ENCODE data around the gene ZDHHC12.

ZDHHC12 gene

DNA sequence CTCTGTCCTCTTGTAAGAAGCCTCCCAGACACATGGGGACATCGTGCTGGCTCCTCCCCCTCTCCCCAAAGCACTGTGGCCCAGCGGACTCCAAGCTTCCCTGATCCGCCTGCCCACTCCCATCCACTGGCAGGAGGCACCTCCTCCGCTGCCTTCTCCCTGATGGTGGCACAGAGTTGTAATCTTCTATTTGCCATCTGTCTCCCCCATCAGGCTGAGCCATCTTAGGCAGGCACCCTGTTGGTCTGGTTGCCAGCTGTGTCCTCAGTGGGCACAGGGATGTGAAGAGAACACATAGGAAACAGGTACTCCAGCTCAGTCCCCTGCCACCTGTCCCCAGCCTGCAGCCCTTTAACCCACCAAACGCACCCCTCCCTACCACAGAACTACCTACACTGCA is 5.4 kb upstream of the ZDHHC12 start:
- Histone ChIP-seq H3K27ac (ENCODE audit: extremely low read depth, low read depth, low read length) (no peak overlapping the region), H3K9me3 (ENCODE audit: control insufficient read depth, insufficient read depth, low read depth, low read length) (no peaks in the 10 kb centered on the region), H3K36me3 (ENCODE audit: control insufficient read depth in 2 of 2, insufficient read depth in 1 of 2, low read length in 2 of 2) (peaks cover 0 to 24% of the 10 kb centered on the region in 2 experiments; a peak in 2 of 3 replicates), H3K4me1 (ENCODE audit: control insufficient read depth, insufficient read depth, low read length) (no peaks in the 10 kb centered on the region), H3K4me3 (ENCODE audit: low read depth, low read length) (no peak overlapping the region)
- POLR2A ChIA-PET: interaction anchor here (0.8 kb wide), 1 partner anchor 33 kb away, joined by 5 read pairs; no protein-coding TSS in a partner anchor
- CTCF ChIA-PET: no interaction called here
- TF ChIP-seq KLF16 (tag by site-specific recombination; IDR thresholded peaks at IDR 0.05) (no peak), ZNF514 (tag by site-specific recombination; IDR thresholded peaks at IDR 0.05) (no peak), ZNF585B (tag by site-specific recombination; IDR thresholded peaks at IDR 0.05) (no peak), ZNF549 (tag by site-specific recombination; IDR thresholded peaks at IDR 0.05) (no peak), ZEB2 (tag by site-specific recombination; IDR thresholded peaks at IDR 0.05) (no peak), ZNF394 (tag by site-specific recombination; IDR thresholded peaks at IDR 0.05; ENCODE audit: borderline replicate concordance) (no peak), ZNF157 (tag by site-specific recombination; IDR thresholded peaks at IDR 0.05) (no peak), ZNF843 (tag by site-specific recombination; IDR thresholded peaks at IDR 0.05) (no peak), ZNF23 (tag by site-specific recombination; IDR thresholded peaks at IDR 0.05; ENCODE audit: borderline replicate concordance) (no peak), OSR2 (tag by site-specific recombination; IDR thresholded peaks at IDR 0.05) (no peak), ZNF510 (tag by site-specific recombination; IDR thresholded peaks at IDR 0.05; ENCODE audit: insufficient replicate concordance) (no peak)
- TF ChIP-seq, protein P1, sequence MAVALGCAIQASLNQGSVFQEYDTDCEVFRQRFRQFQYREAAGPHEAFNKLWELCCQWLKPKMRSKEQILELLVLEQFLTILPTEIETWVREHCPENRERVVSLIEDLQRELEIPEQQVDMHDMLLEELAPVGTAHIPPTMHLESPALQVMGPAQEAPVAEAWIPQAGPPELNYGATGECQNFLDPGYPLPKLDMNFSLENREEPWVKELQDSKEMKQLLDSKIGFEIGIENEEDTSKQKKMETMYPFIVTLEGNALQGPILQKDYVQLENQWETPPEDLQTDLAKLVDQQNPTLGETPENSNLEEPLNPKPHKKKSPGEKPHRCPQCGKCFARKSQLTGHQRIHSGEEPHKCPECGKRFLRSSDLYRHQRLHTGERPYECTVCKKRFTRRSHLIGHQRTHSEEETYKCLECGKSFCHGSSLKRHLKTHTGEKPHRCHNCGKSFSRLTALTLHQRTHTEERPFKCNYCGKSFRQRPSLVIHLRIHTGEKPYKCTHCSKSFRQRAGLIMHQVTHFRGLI (tag by site-specific recombination; IDR thresholded peaks at IDR 0.05): no peak
- TF ChIP-seq, protein P2, sequence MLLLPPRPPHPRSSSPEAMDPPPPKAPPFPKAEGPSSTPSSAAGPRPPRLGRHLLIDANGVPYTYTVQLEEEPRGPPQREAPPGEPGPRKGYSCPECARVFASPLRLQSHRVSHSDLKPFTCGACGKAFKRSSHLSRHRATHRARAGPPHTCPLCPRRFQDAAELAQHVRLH (tag by site-specific recombination; IDR thresholded peaks at IDR 0.05): no peak

DNA sequence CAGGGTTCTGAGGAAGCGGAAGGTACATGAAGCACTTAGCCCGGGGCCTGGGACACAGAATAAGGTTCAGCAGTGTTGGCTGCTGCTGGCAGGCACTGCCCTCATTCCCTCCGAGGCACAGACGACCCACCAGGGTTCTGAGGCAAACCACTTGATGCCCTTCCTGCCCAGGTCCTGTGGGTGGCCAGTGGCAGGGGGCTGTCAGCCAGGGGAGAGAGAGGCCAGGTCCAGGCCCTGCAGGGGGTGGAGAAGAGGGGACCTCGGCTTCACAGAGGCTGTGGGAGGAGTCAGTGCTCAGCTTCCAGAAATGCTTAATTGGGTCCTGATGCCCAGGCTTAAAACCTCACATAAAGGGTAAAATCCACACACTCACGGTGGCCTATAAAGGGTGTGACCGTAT is 4.4 kb upstream of the ZDHHC12 start:
- peaks cover 0 to 23% of the 10 kb centered on the region in 2 experiments; a peak in 1 of 3 replicates for H3K36me3 ChIP-seq (ENCODE audit: control insufficient read depth in 2 of 2, insufficient read depth in 1 of 2, low read length in 2 of 2)

DNA sequence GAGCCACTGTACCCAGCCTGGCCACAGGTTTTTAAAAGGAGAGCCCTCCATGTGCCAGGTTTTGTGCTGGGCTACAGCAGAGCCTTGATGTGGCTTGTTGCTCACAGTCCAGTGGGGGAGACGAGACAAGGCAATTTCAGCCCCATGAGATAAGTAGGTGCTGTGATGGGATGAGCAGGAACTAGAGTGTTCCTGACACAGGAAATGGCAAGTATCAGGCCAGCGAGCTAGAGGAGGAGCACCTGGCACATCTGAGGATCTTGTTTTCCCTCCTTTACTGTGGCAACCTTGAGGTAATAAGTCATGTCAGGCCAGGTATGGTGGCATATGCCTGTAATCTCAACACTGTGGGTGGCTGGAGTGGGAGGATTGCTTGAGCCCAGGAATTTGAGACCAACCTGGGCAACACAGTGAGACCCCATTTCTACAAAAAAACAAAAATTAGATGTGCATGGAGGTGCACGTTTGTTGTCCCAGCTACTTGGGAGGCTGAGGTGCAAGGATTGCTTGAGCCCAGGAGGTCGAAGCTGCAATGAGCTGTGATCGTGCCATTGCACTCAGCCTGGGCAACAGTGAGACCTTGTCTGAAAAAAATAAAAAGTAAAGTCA is 3.8 kb upstream of the ZDHHC12 start:
- ChIA-PET CTCF (no interaction called here), POLR2A (no interaction called here)
- H3K27ac ChIP-seq (ENCODE audit: extremely low read depth, low read depth, low read length): no peak overlapping the region
- H3K9me3 ChIP-seq (ENCODE audit: control insufficient read depth, insufficient read depth, low read depth, low read length): no peaks in the 10 kb centered on the region
- peaks cover 0 to 20% of the 10 kb centered on the region in 2 experiments; a peak in 1 of 3 replicates for H3K36me3 ChIP-seq (ENCODE audit: control insufficient read depth in 2 of 2, insufficient read depth in 1 of 2, low read length in 2 of 2)
- H3K4me1 ChIP-seq (ENCODE audit: control insufficient read depth, insufficient read depth, low read length): no peaks in the 10 kb centered on the region
- H3K4me3 ChIP-seq (ENCODE audit: low read depth, low read length): no peak overlapping the region
- TF ChIP-seq, protein P3, sequence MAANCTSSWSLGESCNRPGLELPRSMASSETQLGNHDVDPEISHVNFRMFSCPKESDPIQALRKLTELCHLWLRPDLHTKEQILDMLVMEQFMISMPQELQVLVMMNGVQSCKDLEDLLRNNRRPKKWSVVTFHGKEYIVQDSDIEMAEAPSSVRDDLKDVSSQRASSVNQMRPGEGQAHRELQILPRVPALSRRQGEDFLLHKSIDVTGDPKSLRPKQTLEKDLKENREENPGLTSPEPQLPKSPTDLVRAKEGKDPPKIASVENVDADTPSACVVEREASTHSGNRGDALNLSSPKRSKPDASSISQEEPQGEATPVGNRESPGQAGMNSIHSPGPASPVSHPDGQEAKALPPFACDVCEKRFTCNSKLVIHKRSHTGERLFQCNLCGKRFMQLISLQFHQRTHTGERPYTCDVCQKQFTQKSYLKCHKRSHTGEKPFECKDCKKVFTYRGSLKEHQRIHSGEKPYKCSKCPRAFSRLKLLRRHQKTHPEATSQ (tag by site-specific recombination; IDR thresholded peaks at IDR 0.05): no peak
- TF ChIP-seq, protein P4, sequence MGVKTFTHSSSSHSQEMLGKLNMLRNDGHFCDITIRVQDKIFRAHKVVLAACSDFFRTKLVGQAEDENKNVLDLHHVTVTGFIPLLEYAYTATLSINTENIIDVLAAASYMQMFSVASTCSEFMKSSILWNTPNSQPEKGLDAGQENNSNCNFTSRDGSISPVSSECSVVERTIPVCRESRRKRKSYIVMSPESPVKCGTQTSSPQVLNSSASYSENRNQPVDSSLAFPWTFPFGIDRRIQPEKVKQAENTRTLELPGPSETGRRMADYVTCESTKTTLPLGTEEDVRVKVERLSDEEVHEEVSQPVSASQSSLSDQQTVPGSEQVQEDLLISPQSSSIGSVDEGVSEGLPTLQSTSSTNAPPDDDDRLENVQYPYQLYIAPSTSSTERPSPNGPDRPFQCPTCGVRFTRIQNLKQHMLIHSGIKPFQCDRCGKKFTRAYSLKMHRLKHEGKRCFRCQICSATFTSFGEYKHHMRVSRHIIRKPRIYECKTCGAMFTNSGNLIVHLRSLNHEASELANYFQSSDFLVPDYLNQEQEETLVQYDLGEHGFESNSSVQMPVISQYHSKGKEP (tag by site-specific recombination; IDR thresholded peaks at IDR 0.05): no peak
- no peak for TF ChIP-seq ZBTB48 (tag by site-specific recombination; IDR thresholded peaks at IDR 0.05)
- TF ChIP-seq, protein P5, sequence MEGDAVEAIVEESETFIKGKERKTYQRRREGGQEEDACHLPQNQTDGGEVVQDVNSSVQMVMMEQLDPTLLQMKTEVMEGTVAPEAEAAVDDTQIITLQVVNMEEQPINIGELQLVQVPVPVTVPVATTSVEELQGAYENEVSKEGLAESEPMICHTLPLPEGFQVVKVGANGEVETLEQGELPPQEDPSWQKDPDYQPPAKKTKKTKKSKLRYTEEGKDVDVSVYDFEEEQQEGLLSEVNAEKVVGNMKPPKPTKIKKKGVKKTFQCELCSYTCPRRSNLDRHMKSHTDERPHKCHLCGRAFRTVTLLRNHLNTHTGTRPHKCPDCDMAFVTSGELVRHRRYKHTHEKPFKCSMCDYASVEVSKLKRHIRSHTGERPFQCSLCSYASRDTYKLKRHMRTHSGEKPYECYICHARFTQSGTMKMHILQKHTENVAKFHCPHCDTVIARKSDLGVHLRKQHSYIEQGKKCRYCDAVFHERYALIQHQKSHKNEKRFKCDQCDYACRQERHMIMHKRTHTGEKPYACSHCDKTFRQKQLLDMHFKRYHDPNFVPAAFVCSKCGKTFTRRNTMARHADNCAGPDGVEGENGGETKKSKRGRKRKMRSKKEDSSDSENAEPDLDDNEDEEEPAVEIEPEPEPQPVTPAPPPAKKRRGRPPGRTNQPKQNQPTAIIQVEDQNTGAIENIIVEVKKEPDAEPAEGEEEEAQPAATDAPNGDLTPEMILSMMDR (tag by site-specific recombination; IDR thresholded peaks at IDR 0.05): no peak
- TF ChIP-seq, protein P6, sequence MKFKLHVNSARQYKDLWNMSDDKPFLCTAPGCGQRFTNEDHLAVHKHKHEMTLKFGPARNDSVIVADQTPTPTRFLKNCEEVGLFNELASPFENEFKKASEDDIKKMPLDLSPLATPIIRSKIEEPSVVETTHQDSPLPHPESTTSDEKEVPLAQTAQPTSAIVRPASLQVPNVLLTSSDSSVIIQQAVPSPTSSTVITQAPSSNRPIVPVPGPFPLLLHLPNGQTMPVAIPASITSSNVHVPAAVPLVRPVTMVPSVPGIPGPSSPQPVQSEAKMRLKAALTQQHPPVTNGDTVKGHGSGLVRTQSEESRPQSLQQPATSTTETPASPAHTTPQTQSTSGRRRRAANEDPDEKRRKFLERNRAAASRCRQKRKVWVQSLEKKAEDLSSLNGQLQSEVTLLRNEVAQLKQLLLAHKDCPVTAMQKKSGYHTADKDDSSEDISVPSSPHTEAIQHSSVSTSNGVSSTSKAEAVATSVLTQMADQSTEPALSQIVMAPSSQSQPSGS (tag by site-specific recombination; IDR thresholded peaks at IDR 0.05; ENCODE audit: low read depth): no peak
- no peak for TF ChIP-seq ZNF558 (tag by site-specific recombination; IDR thresholded peaks at IDR 0.05)
- TF ChIP-seq TRIM28 (IDR thresholded peaks at IDR 0.05; ENCODE audit: borderline replicate concordance, low read length): no peak
- no peak for TF ChIP-seq ZFP37 (tag by site-specific recombination; IDR thresholded peaks at IDR 0.05)
- TF ChIP-seq ZNF600 (tag by site-specific recombination; IDR thresholded peaks at IDR 0.05): no peak

More for the DNA sequence above, 4.4 kb upstream of the ZDHHC12 start:
- Histone ChIP-seq H3K4me1 (ENCODE audit: control insufficient read depth, insufficient read depth, low read length) (no peaks in the 10 kb centered on the region), H3K27ac (ENCODE audit: extremely low read depth, low read depth, low read length) (no peak overlapping the region), H3K4me3 (ENCODE audit: low read depth, low read length) (no peak overlapping the region), H3K9me3 (ENCODE audit: control insufficient read depth, insufficient read depth, low read depth, low read length) (no peaks in the 10 kb centered on the region)
- POLR2A ChIA-PET: no interaction called here
- CTCF ChIA-PET: no interaction called here
- TF ChIP-seq ZNF530 (tag by site-specific recombination; IDR thresholded peaks at IDR 0.05; ENCODE audit: low read depth) (no peak), GLIS1 (tag by site-specific recombination; IDR thresholded peaks at IDR 0.05) (peak; percentile 35; the same call in 1 of the 2 replicates), ZIC2 (tag by site-specific recombination; IDR thresholded peaks at IDR 0.05) (peak; percentile 55)
- TF ChIP-seq, protein P2 (tag by site-specific recombination; IDR thresholded peaks at IDR 0.05): no peak

Measured in HEK293 (cell line).